ENCODE data around the gene ATP6AP2. TPM values are rescaled to one million over a fixed set of nuclear protein-coding genes. Genes with fewer than 3 reads are reported as not detected.

The ATP6AP2 gene
- total and polyA plus RNA-seq, 2 of the 4 experiments (the other 2 are of a cell fraction) = 76.2 to 175 TPM

- Histone ChIP-seq H3K9me1 (ENCODE audit: insufficient read depth, low read length) (0 out of 2 replicates have a peak, but pooled peaks cover 4% of the 10 kb centered on the region), H3K18ac (ENCODE audit: low read depth, low read length) (no peak overlapping the region), H2AK5ac (ENCODE audit: low read depth, low read length) (no peak overlapping the region), H3K56ac (ENCODE audit: extremely low read depth, insufficient read depth, low read length) (no peak overlapping the region), H3K4me2 (ENCODE audit: low read depth, low read length) (peak overlapping the region; percentile 76), H2BK120ac (ENCODE audit: low read depth, low read length) (no peak overlapping the region; the same call in 1 of the 2 replicates), H3K14ac (replicated peaks; ENCODE audit: low read depth, low read length) (0 out of 2 replicates have a peak overlapping the region, but pooled peaks have one; percentile 81), H2BK5ac (ENCODE audit: low read depth, low read length, poor library complexity, severe bottlenecking) (peak overlapping the region; percentile 44), H2BK20ac (ENCODE audit: low read depth, low read length) (no peak overlapping the region), H3K27ac (ENCODE audit: insufficient read depth, low read length) (peak overlapping the region; percentile 51), H4K8ac (ENCODE audit: low read depth in 2 of 2, low read length in 2 of 2) (peak overlapping the region; percentile 90 to 96; a peak in 2 of 4 replicates), H3K79me1 (ENCODE audit: low read depth in 1 of 2, low read length in 2 of 2) (peaks cover 0 to 10% of the 10 kb centered on the region in 2 experiments; a peak in 1 of 4 replicates), H4K91ac (ENCODE audit: insufficient read depth, low read depth, low read length) (no peak overlapping the region; the same call in 1 of the 2 replicates), H4K20me1 (ENCODE audit: insufficient read depth, low read length) (peaks cover 19% of the 10 kb centered on the region), H3K9me3 (ENCODE audit: control insufficient read depth, insufficient read depth, low read length) (no peaks in the 10 kb centered on the region), H3K9ac (ENCODE audit: low read depth, low read length) (peak overlapping the region; percentile 52), H3K27me3 (ENCODE audit: control insufficient read depth, insufficient read depth, low read length) (no peaks in the 10 kb centered on the region), H3K4ac (ENCODE audit: low read depth, low read length) (peak overlapping the region; percentile 77; the same call in 1 of the 2 replicates), H3K36me3 (ENCODE audit: control insufficient read depth, insufficient read depth, low read length) (no peaks in the 10 kb centered on the region), H3K4me3 (ENCODE audit: insufficient read depth, low read depth, low read length) (peak overlapping the region; percentile 69), H2BK15ac (ENCODE audit: low read depth, low read length) (peak overlapping the region; percentile 74; the same call in 1 of the 3 replicates), H3K4me1 (ENCODE audit: control insufficient read depth, insufficient read depth, low read length) (no peaks in the 10 kb centered on the region), H3K23ac (ENCODE audit: low read depth, low read length) (no peak overlapping the region), H2AFZ (replicated peaks; ENCODE audit: low read length, poor library complexity) (peak overlapping the region; percentile 95), H4K5ac (ENCODE audit: low read depth, low read length) (peak overlapping the region; percentile 51), H2AK9ac (replicated peaks; ENCODE audit: low read depth, low read length, poor library complexity) (peak overlapping the region; percentile 67)
- ATAC-seq (ENCODE audit: low read depth) = peak; percentile 52
- dilution Hi-C loops (cut with HindIII; ENCODE audit: low sequenced_read_pairs, unreplicated experiment) = no loop called here
- intact Hi-C loops (cut with micrococcal nuclease) = no loop called here
- POLR2A ChIA-PET (ENCODE audit: unreplicated experiment) = no interaction called here
- DNase-seq = no peak
- BruUV-seq (replicated peaks) = no TSS peak
- in situ Hi-C loops (cut with MboI; ENCODE audit: low sequenced_read_pairs) = no loop called here
- TF ChIP-seq CEBPB (IDR thresholded peaks at IDR 0.05; ENCODE audit: low read depth, low read length) = peak; percentile 23; the same call in 1 of the 2 replicates
- no peak for TF ChIP-seq BHLHE40 (IDR thresholded peaks at IDR 0.05; ENCODE audit: low read depth, low read length)
- CTCF ChIA-PET = no interaction called here
- WGBS, 2 experiments (ENCODE audit: extremely low coverage in 2 of 2, insufficient read length in 1 of 2) = no CpG with 5 or more reads among the region's 12 CpGs
Observed at GRCh38 chrX:40579900-40580536, 752 bp upstream of the ATP6AP2 start.

Data from IMR-90 (cell line).